ENCODE measurements around the gene REC114. TPM values are rescaled to one million over a fixed set of nuclear protein-coding genes. Genes with fewer than 3 reads are reported as not detected.

Gene REC114
- total and polyA plus RNA-seq, 2 of the 8 experiments (the other 6 are each of a cell fraction or from before 2014, with no cell fraction given) = 0.12 TPM; not detected in 1

DNA sequence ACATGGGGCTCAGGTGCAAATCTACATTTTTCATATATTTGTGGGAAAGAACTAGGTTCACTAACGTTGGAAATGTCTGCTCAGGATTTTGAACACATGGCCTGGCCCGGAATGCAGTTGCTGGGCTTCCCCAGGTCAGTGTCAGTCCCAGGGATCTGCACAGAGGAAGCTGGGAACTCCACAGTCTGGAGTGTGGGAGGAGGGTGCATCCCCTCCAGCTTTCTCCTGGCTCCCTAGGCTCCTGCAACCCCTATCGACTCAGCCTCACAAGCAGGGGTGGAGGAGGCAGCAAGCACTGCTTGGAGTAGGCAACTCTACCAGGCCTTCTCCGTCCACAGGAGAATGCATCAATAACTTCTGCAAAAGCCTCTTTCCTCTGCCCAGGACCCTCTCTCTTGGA, 44.1 kb upstream of the REC114 start:
- 94% methylated on average over 4 of the region's 4 CpGs; no CpG with 5 or more reads in 1 of the 2 experiments for WGBS, 2 experiments (ENCODE audit: extremely low coverage in 1 of 2, insufficient coverage in 1 of 2, insufficient read length in 1 of 2, insufficient replicate concordance in 2 of 2, low coverage in 1 of 2, low lambda C conversion rate in 2 of 2, missing lambda C conversion rate in 1 of 2)
- H2BK5ac ChIP-seq (ENCODE audit: low read depth, low read length) = no peak overlapping the region

More for the DNA sequence above, 44.1 kb upstream of the REC114 start:
- H3K56ac ChIP-seq (replicated peaks; ENCODE audit: insufficient read length, low read depth, low read length) = no peak overlapping the region
- no peak overlapping the region for H2AK5ac ChIP-seq (ENCODE audit: low read depth, low read length)
- FAIRE-seq (no peak), DNase-seq (ENCODE audit: low read depth in 1 of 2, low spot score in 2 of 2) (no peak)
- no peak overlapping the region for H4K91ac ChIP-seq (replicated peaks; ENCODE audit: insufficient read length, low read length)
- H3K4me3 ChIP-seq (ENCODE audit: extremely low read depth in 1 of 4, insufficient read depth in 2 of 4, low read depth in 3 of 4, low read length in 4 of 4) = no peak overlapping the region
- no peak overlapping the region for H3K9ac ChIP-seq (replicated peaks in 1 of 4; ENCODE audit: extremely low read depth in 1 of 4, low read depth in 3 of 4, low read length in 3 of 4)
- peaks cover 4 to 8% (median 8%) of the 10 kb centered on the region in 4 experiments for H3K4me1 ChIP-seq (replicated peaks in 1 of 4; ENCODE audit: control insufficient read depth in 3 of 4, insufficient read depth in 4 of 4, low read length in 3 of 4)
- H2BK20ac ChIP-seq (ENCODE audit: low read length) = peak overlapping the region; percentile 48; the same call in 1 of the 2 replicates
- no peaks in the 10 kb centered on the region for H3K9me3 ChIP-seq (ENCODE audit: insufficient read depth in 2 of 2, low read depth in 1 of 2, low read length in 1 of 2)
- H3K36me3 ChIP-seq (ENCODE audit: control insufficient read depth in 2 of 4, insufficient read depth in 4 of 4, low read length in 3 of 4) = no peaks in the 10 kb centered on the region
- H3K27ac ChIP-seq (ENCODE audit: low read depth, low read length) = no peak overlapping the region
- TF ChIP-seq CREB1 (IDR thresholded peaks at IDR 0.05) (no peak), TCF12 (IDR thresholded peaks at IDR 0.05; ENCODE audit: low read depth, low read length) (no peak), BCL11A (IDR thresholded peaks at IDR 0.05; ENCODE audit: low read depth in 2 of 2, low read length in 2 of 2) (no peak)
- TF ChIP-seq, protein P1, sequence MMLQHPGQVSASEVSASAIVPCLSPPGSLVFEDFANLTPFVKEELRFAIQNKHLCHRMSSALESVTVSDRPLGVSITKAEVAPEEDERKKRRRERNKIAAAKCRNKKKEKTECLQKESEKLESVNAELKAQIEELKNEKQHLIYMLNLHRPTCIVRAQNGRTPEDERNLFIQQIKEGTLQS (IDR thresholded peaks at IDR 0.05; ENCODE audit: insufficient read depth, low read depth, low read length) = no peak
- H2BK120ac ChIP-seq (replicated peaks; ENCODE audit: low read depth, low read length) = no peak overlapping the region
- H3K23ac ChIP-seq (ENCODE audit: insufficient read length) = no peak overlapping the region
- H2BK12ac ChIP-seq (ENCODE audit: low read depth, low read length) = no peak overlapping the region
- no peaks in the 10 kb centered on the region for H3K79me1 ChIP-seq (ENCODE audit: low read depth, low read length)
- ChIA-PET POLR2A (ENCODE audit: partially characterized antibody) (interaction anchor here (1.2 kb wide), 1 partner anchor 20 kb away, joined by 3 read pairs; no protein-coding TSS in a partner anchor), CTCF (ENCODE audit: partially characterized antibody) (interaction anchor here (1.8 kb wide), 1 partner anchor 66 kb away, joined by 4 read pairs; no protein-coding TSS in a partner anchor)
- H2BK15ac ChIP-seq (ENCODE audit: low read length) = no peak overlapping the region
- no peak overlapping the region for H4K5ac ChIP-seq (ENCODE audit: insufficient read length, low read depth, low read length)
- no peaks in the 10 kb centered on the region for H3K79me2 ChIP-seq (ENCODE audit: control insufficient read depth in 1 of 2, insufficient read depth in 2 of 2, low read length in 2 of 2)
- no peaks in the 10 kb centered on the region for H3K23me2 ChIP-seq (ENCODE audit: low read depth, low read length)
- 0 out of 2 replicates have a peak overlapping the region, but pooled peaks have one; percentile 52 for H2AFZ ChIP-seq (ENCODE audit: low read length)
- no peaks in the 10 kb centered on the region for H4K20me1 ChIP-seq (replicated peaks in 1 of 2; ENCODE audit: control insufficient read depth in 1 of 2, insufficient read depth in 2 of 2, low read length in 2 of 2)
- no peaks in the 10 kb centered on the region; a peak in 1 of 7 replicates for H3K27me3 ChIP-seq (replicated peaks in 1 of 4; ENCODE audit: control insufficient read depth in 3 of 4, extremely low read depth in 1 of 4, insufficient read depth in 3 of 4, low read length in 3 of 4)
- H3K14ac ChIP-seq (ENCODE audit: insufficient read length) = no peak overlapping the region
- H3K4ac ChIP-seq (replicated peaks; ENCODE audit: insufficient read length, low read depth, low read length) = no peak overlapping the region
- no peak overlapping the region for H4K8ac ChIP-seq (ENCODE audit: extremely low read depth, insufficient read depth, low read length)
- no peak overlapping the region for H3K18ac ChIP-seq (ENCODE audit: extremely low read depth, low read length)
- H3K4me2 ChIP-seq (ENCODE audit: insufficient read depth in 1 of 2, low read depth in 2 of 2, low read length in 2 of 2) = no peak overlapping the region
